IPS-NIHi7 (cell line): ENCODE results near the gene XYLT1.
"Not testable (repeated sequence)": the region's sequence is repeated elsewhere in the genome, so short reads cannot be mapped to it uniquely, and the experiment has no call there.

Experiments used
- DNase-seq: peaks from one replicate; pipeline ENCODE4 v3.0.0; 2012; ENCODE audit warnings: mixed read lengths; ENCODE audit errors: extremely low spot score

Gene XYLT1

DNA sequence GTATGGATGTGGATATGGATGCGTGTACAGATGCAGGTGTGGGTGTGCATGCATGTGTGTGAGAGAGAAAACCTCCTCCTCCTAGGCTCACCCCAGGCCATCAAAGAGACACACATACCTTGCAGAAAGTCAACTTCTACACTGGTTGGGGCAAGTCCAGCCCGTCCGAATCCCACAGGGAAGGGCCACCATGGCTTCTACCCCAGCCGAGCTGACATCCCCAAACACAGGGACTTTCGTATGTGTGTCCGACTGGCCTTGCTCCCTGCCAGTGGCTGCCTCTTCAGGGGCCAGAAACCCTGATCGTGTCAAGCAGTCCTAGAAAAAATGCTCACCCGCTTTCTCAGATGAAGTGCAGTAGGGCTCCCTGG lies 134.2 kb downstream of the XYLT1 start:
- no peak for DNase-seq

DNA sequence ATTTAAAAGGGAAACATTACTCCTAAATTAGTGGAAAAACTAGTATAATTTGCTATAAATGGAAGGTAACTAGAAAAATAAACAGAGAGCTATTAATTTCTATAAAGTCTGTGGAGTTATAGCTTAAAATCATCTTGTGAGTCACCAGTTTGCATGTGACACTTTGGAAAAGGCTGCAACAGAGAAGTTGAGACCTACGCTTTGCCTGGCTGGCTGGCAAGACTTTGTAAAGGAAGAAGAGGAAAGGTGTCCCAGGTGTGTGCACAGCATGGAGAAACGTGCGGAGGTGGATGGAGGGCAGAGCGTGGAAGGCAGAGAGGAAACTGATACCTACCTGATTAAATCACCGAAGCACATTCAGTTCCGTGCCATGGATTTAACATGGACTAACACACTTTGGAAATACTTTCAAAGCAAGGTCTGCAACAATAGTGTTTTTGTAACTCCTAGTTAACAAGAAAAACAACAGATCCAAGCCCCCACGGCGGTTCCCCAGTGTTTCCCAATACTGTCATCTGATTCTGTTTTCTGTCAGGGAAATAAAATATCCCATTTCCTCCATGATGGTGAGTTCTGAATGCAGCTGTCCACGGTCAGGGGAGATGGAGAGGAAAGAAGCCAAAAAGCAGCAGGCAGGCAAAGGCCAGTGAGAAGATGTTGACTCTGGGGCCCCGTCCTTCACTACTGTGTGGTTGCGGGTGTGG lies 134.8 kb downstream of the XYLT1 start:
- no peak for DNase-seq

DNA sequence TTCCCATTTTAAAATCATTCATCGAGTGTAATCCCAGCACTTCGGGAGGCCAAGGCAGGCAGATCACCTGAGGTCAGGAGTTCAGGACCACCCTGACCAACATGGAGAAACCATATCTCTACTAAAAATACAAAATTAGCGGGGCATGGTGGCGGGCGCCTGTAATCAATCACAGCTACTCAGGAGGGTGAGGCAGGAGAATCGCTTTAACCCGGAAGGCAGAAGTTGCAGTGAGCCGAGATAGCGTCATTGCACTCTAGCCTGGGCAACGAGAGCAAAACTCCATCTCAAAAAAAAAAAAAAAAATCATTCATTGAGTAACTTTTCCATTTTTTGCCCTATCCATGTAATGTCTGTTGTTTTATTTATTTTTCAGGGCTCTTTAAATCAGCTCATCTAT lies 135.4 kb downstream of the XYLT1 start:
- DNase-seq = not testable (repeated sequence)

DNA sequence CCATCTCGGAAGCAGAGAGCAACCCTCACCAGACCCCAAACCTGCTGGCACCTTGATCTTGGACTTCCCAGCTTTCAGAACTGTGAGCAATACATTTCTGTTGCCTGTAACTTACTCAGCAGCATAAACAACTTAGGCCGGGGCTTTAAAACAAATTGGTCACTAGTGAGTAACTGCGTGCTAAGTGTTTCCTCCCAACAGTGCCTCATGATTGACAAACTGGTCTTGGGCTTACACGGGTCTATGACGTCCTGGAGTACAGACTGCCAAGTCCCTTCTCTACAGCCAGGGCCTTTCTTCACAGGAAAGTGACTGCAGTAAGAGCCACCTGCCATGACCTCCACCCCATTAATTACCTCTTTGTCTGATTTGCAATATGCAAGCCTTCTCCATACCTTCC lies 136.7 kb downstream of the XYLT1 start:
- DNase-seq = no peak

DNA sequence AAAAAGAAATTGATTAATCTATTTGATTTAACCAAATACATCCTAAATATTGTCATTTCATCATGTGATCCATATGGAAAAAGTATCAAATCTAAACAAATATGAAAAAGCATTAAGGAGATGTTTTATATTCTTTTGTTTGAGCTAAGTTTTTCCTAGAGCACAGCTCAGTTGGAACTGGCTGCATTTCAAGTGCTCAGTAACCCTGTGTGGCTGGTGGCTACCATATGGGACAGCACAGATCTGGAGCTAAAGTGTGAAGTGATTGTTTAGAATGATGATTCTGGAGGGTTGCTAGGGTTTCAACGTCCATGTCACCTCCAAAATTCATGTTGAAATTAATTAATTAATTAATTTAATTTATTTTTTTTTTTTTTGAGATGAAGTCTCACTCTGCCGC lies 137.5 kb downstream of the XYLT1 start:
- DNase-seq = no peak

DNA sequence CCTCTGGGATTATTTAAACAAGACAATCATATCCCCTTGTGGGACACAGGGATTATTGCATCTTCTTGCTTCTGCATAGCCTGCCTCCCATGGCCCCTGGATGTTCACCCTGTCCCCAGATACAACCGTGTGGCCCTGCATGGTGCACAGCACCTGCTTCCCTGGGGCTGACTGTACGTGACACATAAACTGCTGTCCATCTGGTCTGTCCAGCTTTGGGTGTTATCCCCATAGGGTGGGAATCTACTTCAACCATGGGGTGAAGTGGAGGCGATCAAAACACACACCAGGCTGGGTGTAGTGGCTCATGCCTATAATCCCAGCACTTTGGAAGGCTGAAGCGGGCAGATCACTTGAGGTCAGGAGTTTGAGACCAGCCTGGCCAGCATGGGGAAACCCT lies 138.8 kb downstream of the XYLT1 start:
- no peak for DNase-seq

DNA sequence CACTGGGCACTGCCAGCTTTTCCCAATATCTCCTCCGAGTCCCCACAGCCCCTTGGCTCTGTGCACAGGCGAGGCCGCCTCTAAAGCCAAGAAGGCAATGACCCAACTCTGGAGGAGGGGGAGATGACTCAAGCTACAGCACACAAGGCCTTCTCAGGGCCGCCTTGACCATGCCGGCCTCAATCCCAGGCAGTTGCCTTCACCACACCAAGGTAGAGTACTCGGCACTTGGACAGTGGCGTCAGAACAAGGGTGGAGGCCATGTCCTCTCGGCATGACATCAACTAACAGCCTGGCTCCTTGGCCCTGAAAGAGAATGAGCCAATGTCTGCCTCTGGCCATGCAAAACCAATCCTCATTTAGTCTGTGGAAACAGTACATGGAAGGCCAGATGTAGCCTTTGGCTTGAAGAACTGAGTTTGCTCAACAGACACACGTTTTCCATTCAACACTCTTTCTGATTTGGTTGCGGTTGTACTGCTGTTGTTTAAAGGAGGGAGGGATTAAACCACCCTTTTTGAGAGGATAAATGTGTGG lies 139.6 kb downstream of the XYLT1 start:
- no peak for DNase-seq

DNA sequence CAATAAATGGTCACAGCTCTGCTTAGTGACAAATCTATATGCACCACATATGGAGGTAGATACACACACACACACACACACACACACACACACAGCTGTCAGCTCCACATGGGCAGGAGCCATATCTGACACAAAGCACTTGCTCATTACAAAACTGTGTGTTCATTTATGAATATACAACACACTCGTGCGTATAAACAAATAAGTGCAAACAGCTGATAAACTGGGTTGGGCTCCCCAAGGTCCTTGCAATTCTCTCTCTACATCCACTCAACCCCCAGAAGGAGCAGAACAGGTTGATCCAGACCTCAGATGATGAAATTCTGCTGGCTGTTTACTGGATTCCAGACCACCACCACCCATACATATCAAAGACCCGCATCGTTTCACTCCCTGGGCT lies 140.7 kb downstream of the XYLT1 start:
- no peak for DNase-seq

DNA sequence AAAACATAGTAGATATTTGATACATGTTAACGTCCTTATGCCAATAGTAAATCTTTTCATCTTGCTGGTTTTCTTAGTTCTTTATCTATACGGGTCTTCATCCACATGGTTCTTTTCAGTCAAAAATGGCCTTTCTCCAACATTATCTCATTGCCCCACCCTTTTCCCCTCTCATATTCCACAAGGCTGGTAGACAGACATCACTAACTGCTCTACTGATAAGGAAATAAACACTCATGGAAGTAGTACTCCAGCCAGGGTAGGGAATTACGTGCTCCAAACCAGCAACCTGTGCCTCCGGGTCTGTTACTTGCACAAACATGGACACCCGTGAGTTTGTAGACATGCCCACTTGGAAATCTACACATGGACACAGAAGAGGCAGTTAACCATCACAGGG lies 141.4 kb downstream of the XYLT1 start:
- DNase-seq = no peak

DNA sequence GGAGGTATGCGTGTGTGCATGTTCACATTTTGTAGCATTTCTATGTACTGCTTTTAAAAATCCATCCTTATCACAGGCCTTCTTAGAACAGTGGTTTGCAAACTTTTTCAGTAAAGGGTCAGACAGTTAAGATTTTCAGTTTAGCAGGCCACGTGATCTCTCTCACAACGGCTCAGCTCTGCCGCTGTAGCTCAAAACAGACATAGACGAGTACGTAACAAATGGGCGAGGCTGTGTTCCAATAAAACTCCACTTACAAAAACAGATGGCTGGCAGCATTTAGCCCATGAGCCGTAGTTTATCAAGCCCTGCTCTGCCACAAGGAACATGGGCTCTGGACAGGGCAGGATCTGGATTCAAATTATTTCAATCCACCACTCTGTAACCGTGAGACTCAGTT lies 141.8 kb downstream of the XYLT1 start:
- DNase-seq = no peak

DNA sequence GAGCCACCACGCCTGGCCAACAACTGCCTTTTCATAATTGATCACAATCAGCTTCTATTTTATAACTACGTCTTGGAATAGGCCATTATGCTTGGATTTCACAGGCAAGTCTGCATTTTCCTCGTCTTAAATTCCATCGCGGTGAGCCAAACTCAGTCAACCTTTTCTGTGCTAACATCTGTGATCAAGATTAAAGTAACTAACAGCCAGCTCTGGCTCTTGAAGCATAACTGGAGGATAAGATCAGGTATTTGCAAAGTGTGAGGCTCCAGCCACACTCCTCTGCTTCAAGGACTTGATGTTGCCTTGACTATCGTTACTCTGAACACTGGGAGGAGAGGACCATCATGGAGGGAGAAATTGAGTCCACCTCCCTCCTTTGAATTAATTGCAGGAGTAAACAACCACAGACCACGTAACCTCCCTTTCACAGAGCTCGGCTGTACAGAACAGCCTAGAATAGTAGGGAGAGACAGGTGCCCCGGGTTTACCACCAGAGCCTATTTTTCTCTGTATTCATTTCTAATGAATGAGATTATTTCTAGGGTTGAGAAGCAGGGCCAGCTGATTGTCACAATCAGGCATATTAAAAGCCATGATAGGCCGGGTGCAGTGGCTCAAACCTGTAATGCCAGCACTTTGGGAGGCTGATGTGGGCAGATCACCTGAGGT lies 143.0 kb downstream of the XYLT1 start:
- no peak for DNase-seq

DNA sequence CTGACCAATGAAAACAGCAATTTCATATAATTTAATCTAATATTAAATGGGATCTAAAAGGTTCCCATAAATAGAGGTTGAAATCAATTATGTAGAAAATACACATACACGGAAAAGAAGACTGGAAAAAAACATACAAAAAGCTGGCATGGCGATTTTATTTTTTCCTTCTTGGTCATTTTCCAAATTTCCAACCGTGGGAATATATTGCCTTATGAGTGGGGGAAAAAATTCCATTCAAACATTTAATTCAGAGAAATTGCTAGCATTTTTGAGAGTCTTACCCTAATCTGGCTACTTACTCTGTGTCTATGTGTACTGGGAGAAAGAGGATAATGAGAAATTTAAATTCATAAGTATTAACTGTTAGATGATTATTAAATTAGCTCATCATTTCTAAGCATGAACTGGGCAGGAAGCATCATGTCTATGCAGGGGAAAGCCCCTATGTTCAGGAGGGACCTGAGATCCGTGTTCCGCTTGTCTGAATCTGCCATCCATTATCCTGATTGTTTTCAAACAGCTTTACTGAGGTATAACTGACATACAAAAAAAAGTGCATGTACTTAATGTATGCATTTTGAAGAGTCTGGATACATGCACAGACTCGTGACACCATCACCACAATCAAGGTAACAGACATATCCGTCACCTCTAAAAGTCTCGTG lies 145.2 kb downstream of the XYLT1 start:
- no peak for DNase-seq

DNA sequence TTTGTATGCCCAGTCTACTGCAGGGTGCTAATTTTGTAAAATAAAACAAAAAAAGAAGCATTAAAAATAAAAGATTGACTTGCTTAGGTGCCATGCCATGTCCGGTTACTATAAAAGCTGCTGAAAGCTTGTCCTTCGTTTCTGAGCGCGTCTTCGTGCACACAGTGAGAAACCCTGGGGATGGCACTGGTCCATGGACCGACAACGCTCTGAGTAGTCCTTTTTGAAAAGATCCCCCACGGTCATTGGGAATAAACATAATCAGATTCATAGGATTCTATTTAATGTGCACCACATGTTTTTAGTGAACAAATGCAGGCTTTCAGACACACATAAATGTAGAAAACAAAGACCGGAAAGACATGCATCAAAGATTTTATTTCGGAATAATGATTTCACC lies 146.3 kb downstream of the XYLT1 start:
- no peak for DNase-seq

DNA sequence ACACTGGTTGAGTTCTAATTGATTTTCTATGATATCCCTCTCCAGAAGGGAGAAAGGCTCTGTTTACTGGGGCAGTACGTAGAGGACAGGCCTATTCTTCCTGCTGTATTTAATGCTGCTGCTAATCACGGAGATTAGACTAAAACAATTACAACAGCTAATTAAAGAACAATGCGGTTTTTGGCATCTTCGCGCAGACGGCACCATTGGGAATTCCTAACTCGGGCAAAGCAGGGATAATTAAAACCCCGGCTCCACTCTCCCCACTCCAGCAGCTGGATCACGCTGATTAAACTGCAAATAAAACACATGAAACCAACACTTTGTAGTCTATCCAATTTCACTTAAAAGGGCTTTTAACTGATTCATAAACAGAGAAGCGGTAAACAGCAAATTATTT lies 147.6 kb downstream of the XYLT1 start:
- DNase-seq = no peak

DNA sequence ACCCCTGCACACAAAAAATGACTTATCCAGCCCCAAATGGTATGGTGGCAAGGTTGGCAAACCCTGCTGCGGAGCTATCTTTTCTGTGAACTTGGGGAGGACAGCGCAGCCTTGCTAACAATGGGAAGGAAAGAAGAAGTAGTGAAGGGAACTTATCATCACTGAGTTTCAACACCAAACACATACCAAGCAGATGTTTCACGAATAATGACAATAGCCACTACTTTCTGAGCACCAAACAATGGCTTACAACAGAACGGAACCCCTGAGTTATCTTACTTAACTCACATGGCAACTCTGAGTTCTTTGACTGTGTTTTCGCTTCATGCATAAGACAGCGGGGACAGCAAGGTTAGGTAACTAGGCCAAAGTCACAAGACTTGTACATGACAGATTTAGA lies 148.9 kb downstream of the XYLT1 start:
- no peak for DNase-seq

DNA sequence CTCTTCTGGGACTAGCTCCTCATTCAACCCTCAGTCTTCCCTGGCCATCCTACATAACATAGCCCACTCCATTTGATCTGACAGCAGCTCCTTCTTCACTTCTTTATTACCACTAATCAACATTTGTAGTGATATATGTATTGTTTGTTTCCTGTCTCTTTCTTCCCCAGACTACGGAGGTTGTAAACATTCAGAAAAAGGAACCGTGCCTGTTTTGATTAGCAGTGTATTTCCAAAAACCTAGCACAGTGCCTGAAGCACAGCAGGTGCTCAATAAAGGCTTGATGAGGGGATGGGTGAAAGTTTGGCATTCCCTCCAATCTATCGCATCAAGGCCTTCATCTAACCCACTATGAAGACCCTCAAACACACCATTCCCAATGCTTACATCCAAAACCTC lies 150.8 kb downstream of the XYLT1 start:
- no peak for DNase-seq

DNA sequence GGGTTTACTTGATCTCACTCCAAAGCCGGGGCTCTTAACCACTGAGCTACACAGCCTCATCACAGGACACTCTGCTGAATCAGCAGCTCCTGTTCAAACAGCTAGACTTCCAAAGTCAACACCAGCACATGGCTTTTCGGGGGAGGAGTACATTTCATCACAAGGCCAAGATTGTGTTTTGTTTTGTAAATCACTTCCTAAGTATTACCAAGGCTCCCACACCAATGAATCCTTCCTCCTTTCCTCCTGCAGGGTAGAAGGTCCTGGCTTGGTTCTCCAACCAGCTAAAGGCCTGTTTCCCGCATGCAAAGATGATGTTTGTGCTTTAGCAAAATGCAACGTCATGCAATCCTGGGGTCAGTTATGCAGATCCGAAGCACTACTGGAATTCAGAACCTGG lies 152.5 kb downstream of the XYLT1 start:
- peak; percentile 25 for DNase-seq

DNA sequence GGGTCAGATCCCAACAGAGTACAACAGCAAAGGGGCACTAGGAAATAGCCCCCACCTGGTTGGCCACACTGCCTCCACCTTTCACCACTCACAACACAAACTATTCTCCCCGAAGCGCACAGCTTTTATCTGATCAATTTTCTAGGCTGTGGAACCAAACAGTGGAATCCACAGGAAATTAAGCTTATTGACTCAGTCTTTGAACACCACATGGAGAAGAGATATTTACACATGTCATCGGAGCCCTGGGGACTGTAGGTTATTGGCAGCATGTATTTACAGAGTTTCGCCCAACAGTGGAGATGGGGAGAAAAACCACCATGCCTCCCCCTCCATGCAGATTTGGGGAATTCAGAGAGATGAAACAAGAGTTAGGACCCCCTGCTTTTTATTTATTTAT lies 154.8 kb downstream of the XYLT1 start:
- DNase-seq = no peak

DNA sequence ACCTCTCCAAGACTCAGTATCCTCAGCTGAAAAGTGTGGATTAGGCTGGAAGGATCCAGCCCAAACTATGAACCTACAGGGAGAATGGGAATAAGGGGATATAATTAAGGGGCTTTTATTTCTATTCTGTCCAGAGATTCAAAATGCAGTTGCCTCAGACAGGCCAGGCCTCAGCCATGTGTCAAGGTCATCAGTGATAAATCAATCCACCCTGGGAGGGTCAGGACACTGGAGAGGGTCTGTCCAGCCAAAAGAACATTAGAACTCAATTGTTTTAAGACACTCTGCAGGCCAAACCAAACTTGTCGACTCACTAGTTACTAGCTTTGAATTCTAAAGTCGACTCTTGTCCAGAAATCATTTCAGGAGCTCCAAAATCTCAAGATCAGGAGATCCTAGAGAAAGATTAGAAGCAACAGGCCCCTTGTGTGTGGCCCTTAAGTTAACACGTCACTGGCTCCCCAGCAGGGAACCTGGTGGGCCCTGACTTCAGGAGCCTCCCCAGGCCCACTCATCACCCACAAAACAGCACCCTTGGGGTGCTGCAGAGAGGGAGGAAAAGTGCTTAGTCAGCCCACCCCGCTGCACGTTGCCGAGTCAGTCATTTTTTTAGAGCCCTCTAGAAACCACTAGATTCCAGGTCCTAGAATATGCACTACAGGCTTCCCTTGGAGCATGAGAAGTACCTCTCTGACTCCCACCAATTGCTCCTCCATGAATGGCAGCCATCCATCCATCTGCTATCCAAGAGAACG lies 156.8 kb downstream of the XYLT1 start:
- DNase-seq = no peak

DNA sequence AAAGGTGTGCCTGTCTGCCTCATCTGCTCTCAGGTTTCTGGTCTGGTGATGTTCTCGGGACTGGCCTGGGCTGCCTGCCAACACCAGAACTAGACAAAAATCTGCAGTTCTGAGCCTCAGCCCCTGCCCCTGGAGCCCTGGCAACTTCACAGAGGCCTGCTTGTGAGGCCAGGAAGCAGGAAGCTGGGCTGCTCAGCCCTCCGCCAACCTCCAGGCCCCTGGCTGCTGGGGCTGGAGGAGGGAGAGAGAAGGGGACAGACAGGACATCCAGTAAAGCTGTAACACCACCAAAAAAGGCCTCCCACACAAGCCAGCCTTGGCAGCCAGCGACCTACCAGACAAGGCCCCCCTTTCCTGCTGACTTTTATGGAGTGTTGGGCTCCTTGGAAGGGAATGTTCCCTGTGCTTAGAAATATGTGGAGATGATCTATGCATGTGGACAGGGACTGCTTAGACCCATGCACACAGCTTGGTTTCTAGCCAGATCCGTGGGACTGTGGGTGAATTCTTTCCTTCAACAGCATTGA lies 157.6 kb downstream of the XYLT1 start:
- no peak for DNase-seq

DNA sequence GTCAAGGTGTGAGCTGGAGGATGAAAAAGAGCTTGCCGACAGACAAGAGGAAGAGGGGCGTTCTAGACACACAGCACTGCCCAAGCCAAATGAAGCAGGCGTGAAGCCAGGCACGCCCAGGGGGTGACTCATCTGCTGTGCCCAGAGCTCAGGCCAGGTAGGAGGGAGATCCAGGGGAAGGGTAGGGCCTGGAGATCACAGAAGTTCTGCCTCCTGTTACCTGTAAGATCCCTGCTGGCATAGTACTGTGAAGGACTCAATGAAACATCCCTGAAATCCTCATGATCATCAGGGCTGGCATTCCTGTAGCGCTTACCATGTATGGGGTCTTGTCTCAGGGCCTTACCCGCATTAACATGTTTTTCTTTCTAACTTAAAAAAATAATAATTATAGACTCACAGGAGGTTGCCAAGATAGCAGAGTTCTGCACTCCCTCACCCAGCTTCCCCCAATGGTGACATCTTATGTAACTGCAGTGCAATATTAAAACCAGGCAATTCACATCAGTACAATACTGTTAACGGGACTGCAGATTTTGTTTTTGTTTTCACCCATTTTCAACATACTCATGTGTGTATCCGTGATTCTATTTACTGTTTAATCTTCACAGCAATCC lies 158.6 kb downstream of the XYLT1 start:
- no peak for DNase-seq
